Loucy (cell line): ENCODE data around the gene CCDC71L.

Experiments
- EZH2phosphoT487 ChIP-seq: fragments of 200-600 bp; IDR thresholded peaks from 2 replicates; pipeline ENCODE4 v1.6.1; 2018; ENCODE audit warnings: antibody characterized with exemption, mild to moderate bottlenecking, moderate library complexity, borderline replicate concordance
- TF ChIP-seq, protein P1 (sequence below): fragments of 200-600 bp; sonication (generic); conservative IDR thresholded peaks from 2 replicates; pipeline ENCODE4 v1.5.1; 2014; ENCODE audit warnings: mild to moderate bottlenecking, antibody characterized with exemption, low read length

DNA sequence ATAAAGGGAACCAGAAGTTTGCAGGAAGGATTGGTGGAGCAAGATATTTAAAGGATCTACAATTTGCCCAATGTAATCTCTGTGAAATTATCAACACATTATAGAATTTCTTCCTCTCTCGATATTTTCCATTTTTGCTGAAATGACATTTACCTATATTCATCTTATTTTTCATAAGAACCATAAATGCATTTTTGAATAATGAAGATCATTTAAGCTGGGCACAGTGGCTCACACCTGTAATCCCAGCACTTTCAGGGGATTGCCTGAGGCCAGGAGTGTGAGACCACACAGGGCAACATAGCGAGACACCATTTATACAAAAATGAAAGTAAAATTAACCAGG, 37.7 kb downstream of the CCDC71L start:
- TF ChIP-seq, protein P1, sequence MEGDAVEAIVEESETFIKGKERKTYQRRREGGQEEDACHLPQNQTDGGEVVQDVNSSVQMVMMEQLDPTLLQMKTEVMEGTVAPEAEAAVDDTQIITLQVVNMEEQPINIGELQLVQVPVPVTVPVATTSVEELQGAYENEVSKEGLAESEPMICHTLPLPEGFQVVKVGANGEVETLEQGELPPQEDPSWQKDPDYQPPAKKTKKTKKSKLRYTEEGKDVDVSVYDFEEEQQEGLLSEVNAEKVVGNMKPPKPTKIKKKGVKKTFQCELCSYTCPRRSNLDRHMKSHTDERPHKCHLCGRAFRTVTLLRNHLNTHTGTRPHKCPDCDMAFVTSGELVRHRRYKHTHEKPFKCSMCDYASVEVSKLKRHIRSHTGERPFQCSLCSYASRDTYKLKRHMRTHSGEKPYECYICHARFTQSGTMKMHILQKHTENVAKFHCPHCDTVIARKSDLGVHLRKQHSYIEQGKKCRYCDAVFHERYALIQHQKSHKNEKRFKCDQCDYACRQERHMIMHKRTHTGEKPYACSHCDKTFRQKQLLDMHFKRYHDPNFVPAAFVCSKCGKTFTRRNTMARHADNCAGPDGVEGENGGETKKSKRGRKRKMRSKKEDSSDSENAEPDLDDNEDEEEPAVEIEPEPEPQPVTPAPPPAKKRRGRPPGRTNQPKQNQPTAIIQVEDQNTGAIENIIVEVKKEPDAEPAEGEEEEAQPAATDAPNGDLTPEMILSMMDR, result no peak
- TF ChIP-seq EZH2phosphoT487, result no peak
